Measurements from ENCODE around the gene ALDH1L1.

The ALDH1L1 gene

DNA sequence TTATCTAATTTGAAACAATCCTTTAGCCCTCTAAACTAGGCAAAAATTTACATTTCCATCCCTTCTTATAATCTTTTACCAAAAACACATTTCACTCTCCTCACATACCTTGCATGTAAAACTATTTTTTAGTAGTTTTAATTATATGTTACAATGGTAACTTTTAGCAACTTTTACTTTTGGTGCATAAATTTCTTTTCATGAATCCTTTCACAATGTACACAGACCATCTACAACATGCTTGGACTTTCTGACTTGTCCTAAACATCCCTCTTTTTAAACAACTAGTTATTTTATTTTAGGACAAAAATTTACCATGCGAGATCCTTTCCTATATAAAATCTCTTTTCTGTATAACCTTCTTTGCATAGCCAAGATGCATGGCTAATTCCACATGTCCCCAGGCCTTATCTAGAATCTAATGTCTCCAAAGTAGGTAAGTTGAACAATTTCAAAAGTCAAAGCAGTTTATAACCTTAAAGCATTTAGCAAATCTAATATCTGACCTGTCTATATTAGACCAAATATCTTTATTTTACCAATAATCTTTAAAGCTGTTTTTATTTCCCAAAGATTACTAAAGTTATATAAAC is 14.4 kb upstream of the ALDH1L1 start:
- no peak for DNase-seq (ENCODE audit: low spot score)

DNA sequence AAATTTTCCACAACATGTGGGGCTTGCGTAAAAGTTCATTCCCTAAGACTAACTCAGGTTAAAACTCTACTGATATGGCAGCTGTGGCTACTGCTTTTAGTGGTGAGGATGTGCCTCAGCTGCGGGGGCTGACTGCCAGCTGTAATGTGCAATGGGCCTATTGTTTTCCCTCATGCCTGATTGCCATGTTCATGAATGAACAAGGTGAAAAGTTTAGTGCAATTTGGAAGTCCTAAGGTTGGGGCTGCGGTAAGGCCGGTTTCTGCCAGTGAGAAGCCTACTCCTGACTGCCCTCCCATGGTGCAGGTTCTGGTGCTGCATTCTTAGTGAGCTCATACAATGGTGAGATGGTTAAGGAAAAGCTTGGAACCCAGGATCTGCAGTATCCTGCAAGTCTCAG is 10.9 kb upstream of the ALDH1L1 start:
- DNase-seq (ENCODE audit: low spot score), result no peak

DNA sequence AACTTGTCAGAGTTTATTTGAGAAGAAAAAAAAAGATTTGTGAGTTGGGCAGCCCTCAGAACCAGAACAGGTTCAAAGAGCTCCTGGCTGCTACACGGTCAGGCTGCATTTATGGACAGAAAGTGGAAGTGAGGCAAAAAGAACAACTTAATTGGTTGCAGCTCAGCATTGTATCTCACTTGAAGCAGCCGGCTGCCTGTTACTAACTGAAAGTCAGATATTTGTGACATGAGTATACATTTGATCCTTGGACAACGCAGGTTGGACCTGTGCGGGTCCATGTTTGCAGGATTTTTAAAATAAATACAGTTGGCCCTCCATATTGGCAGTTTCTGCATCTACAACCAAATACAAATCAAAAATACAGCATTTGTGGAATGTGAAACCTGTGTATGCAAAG is 7.5 kb upstream of the ALDH1L1 start:
- DNase-seq (ENCODE audit: low spot score), result no peak

DNA sequence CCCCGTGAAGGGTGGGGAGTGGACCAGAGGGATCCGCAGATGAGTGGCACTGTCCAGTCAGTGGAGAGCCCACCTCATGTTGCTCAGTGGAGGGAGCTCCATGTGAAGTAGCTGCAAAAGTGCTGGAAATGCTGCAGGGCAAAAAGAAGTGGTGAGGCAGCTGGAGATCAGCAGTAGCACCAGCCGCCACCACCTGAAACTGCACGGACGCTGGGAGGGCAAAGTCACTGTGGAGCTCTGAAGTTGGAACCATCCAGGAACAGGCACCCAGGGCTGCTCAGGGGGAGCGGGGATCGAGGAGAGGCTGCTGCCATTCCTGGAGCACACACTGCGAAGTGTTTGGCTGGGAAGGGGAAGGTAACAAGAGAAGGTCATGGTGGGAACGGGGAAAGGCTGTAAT is 6.4 kb upstream of the ALDH1L1 start:
- DNase-seq (ENCODE audit: low spot score), result no peak

DNA sequence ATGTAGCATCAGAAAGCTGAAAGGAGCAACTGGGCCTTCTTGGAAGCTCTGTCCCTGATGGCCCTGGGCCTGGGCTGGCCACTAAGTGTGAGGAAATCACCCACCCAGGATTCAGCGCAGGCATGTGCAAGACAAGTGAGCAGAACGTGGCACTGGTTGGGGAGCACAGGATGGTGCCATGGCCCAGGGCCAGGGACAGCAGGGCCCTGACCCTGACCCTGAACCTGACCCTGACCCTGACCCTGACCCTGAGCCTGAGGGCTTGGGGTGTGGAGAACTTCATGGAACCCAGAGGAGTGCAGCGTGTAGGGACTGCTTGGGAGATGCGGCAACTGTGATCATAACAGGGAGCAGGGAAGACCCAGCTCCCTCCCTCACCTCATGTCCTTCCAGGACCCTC is 5.9 kb upstream of the ALDH1L1 start:
- DNase-seq (ENCODE audit: low spot score), result no peak

DNA sequence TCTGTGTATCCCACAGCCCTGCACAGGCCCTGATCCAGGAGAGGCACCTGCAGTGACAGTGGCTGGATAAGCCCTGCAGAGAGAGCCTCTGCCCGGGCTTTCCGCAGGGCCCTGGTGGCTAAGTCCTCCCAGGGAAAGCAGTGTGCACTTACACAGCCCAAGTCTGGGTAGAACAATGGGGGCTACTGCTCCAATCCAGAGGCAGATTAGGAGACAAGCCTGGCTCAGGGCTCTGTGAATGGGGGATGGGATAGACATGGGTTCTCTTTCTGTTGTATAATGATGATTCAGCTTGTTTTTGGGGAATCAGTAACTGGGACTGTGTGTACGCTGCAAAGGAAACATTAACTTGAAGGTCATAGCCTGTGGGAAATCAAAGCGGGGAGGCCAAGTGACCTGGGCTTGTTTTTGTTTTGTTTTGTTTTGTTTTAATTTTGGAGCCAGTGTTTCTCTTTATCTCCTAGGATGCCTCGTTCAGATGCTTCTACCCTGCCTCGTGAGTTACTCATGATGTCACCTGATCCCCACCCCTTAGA is 4.1 kb upstream of the ALDH1L1 start:
- no peak for DNase-seq (ENCODE audit: low spot score)

DNA sequence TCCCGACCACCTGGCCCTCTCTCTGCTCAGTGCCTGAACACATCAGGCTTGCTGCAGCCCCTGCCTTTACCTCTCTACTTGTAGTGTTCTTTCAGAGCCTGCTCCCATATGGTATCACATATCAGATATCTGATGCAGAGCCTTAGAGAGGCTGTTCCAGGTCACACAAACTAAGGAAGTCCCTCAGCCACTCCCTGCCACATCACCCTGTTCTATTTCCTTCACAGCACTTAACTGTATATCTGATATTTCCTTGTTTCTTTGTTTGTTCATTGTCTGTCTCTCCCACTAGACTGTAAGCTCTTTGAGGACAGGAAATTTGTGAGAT is 976 bp upstream of the ALDH1L1 start:
- DNase-seq (ENCODE audit: low spot score), result no peak

DNA sequence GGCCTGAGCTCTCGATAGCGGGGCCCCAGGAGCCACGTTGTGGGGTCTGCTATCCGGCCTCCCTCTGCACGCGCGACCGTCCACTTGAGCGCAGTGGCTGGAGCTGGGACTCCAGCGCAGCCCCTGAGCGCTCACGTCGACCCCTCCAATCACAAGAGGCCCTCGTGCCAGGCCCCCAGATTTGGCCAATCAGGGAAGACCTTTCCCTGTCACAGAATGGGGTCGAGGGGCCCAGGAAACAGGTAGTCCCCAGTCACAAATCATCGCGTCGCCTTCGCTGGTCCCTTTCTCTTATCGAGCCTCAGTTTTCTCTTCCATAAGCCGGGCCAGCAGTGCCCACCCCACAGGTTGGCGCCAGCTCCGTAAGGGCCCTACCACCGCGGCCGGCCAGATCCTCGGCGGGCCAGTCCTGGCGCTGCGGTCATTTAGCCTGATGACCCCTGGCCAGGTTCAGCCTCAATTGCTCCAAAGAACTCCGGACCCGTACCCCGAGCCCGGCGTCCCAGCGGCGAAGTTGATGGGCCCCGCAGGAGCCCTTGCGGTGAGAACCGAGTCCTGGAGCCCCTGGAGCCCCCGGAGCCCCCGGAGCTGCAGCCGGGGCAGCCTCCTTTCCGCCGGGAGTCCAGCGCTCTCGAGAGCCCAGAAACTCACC is 435 bp downstream of the ALDH1L1 start:
- DNase-seq (ENCODE audit: low spot score), result no peak

DNA sequence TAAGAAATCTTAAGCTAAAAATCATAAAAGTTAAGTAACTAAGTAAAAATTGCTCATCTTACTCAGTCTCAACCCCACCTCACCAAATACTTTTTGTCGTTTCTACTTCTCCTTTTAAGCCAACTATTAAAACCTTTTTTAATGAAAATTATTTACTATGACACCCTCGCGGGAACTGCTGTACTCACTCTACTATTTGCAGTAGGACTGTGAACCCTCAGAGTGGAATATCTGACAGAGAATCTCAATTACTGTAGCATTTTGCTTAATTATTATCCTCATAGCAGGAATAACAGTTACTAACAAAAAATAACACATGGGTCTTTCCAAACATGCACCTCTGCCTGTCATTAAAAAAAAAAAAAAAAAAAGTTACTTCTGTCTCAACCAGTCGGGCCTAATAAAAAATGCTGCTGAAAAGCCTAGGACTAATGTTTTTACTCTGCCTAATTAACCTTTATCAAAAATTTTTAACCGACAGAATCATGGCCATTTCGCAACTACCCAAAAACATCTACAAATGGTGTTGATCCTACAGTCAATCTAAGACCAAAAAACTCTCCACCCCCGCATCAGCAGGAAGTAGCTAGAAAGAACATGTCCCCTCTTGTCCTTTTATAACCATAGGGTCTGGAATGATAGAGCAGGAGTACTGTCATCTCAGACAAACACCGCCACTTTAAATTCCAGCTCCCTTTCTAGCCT is 10.2 kb downstream of the ALDH1L1 start:
- DNase-seq (ENCODE audit: low spot score), result no peak

DNA sequence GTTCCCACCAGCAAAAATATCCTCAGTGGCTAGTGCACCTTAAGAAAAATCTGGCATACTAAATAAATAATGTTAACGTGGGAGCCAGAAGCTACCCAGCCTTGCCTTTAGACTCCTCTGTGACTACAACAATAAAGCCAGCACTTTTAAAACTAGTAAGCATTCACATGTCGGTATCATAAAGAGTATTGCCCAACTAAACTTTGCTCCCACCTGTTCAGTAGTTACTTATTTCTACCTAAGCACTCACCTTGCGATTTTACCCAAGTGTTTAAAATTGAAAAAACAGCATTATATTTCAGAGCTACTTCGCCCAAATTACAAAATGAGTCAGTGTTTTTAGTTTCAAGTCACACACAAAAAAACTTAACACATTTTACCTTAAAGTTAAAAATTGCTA is 12.8 kb downstream of the ALDH1L1 start:
- no peak for DNase-seq (ENCODE audit: low spot score)

DNA sequence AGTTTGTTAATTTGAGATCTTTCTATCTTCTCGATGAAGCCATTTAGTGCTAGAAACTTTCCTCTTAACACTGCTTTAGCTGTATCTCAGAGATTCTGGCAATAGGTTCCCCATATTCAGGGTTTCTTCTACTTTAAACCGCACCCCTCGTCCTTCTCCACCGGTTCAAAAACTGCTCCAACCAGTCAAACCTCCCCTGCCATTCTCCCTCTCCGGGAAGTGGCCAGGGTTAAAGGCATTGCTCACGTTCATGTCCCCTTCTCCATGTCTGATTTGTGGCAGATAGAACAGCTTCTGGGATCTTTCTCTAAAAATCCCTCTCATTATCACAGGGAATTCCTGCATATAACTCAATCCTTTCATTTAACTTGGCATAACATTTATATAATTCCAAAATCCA is 14.4 kb downstream of the ALDH1L1 start:
- no peak for DNase-seq (ENCODE audit: low spot score)

DNA sequence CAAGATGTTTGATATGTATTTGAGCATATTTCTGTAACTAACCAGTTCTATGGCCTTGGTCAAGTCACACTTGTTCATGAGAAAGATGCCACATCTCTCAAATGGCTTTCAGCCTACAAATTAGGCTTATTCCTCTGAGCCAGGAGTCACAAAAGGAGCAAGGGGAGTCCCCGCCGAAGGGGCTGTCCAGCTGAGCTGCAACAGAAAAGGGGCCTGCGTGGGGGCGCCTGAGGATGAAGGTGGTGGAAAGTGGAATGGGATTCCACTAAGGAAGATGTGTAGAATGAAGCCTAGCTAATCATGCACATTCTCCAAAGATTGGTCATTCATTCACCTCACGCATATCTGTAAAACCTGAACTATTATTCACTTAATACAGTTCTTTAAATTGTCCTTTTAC is 19.1 kb downstream of the ALDH1L1 start:
- no peak for DNase-seq (ENCODE audit: low spot score)

DNA sequence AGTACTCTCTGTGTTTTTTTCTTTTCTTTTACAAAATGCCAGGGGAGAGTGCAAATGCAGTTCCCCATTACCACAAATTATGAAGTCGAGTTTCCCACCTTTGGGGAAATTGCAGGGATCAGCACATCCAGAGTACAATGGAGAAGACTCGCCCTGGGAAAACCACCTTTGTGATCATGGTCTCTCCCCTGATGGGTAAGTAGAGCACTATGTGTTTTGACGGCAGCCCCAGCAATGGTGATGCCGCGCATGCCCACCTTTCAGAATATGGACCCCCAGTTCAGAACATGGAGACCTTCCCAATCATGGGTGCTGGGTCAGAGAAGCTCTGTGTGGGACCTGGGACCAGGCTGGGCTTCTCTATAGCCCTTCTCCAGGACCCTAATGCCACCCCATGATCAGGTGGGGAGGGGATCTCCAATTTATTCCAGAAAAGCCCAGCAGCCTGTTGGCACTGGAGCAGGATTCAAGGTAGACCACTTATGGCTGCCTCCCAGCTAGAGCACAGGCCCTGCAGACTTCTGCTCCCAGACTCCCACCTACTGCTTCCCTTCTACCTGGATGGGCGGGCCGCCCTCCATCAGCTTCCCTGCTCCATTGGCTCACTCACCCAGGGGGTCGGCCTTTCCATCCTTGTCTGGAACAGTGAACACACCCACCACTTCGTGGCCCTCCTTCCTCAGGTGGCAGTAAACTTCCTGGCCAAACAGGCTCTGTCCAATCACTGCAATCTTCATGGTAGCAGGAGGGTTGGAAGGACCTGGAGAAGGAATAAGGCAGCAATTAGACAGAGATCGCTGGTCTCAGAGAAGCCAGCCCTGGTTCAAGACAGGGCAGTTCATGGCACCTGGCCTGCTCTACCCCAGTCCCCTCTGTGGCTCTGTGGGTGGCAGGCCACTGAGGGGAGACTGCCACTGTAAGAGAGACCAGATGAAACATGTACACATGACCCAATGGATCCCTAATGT is 19.9 kb downstream of the ALDH1L1 start:
- no peak for DNase-seq (ENCODE audit: low spot score)

DNA sequence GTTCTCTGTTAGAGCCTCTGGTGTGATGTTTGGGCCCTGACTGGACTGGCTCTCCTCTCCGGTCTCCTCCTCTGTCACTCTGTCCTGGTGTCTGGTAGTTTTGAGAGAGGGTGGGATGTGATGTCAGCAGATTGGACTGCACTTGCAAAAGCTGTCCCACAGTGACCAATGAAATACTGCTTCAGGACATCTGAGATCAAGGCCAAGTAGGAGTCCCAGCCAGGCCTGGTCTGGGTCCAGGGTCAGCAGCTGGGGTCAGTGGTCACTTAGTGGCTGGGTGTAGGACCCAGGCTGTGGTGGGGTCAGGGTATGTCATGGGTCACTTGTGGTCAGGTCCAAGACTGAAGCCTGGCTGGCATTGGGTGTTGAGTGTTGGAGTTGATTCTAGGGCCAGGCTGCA is 20.9 kb downstream of the ALDH1L1 start:
- no peak for DNase-seq (ENCODE audit: low spot score)

DNA sequence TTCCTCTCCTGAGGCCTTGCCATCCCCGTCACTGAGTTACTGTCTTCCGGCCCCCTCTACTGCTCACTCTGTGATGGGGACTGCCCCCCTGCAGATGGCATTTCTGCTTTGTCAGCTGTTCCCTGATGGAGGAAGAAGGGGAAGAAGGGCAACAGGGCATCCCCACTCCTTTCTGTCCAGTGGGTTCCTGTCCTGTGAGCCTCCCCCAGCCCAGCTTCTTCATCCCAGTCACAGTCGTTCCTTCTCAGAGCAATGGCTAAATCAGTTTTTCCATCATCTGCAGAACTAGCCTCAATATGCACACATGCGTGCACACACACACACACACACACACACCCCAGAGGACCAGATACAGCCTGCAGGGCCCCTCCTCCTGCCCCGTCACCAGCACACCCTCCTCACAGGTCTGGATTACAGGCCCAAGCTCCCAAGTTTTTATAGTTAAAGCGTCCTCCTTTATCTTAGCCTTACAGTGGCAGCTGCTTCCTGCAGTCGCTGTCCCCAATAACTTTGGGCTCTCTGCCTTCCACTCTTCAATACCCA is 21.4 kb downstream of the ALDH1L1 start:
- DNase-seq (ENCODE audit: low spot score), result no peak

DNA sequence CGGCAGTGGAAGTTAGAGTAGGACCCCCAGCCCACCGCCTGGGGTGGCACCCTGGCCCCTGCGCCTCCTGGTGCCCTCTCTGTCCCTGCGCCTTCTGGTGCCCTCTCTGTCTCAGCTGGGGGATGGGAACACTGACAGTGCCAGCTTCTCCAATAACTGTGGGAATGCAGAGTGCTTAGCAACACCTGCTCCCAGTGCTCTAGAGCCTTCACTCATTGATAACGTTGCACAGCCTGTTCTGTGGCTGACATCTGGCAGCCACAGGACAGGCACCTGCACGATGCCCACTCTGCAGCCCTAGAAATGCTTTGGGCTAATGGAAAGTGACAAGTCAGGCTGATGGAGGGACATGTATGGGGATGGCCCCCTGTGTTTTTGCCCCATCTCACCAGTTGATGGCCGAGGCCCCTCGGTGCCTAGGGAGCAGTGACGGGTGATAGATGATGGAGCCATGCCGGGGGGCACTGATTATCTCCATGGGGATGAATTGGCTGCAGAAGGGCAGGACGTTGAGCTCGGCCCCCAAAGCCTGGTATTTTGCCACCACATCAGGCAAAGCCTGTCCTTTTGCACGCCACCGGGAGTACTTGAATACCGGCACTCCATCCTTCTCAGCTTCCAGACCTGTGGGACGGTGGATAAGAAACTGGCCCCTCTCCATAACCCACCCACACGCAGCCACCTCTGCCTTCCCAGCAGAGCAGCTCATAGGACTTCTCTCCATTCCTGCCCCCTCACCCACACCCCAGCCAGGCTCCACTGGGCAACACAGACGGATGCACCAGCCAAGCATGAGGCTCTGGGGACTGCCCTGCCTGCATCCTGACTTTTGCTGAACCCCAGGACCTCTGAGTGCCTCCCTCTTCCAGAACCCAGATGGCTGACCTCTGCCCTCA is 22.1 kb downstream of the ALDH1L1 start:
- DNase-seq (ENCODE audit: low spot score), result no peak

DNA sequence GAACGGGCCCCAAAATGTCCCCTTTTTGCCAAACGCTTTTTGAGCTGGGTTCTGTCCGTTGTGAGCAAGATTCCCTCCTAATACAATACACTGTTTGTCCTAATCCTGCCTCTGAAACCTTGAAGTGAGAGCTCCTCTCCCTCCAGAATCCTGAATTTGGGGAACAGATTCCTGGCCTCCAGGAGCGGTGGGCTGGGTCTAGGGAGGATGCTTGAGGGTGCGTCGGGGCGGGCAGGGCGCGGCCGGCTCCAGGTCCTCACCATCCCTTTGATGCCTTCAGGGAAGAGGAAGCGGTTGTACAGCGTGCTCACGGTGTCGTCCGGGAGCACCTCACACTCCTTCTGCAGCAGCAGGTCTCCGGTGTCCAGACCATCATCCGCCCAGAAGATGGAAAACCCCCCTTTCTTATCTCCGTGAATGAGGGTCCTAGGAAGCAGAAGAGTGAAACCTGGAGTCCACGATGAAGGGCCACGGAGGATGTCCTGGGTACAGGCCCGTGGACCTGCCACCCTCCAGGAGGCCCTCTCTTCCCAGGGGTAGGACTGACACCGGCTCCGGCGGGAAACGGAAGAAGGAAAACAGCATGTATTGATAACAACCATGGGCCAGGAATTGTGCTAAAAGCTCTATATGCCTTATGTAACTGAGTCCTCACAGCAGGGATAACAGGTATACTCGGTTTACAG is 23.2 kb downstream of the ALDH1L1 start:
- DNase-seq (ENCODE audit: low spot score), result peak; percentile 1

DNA sequence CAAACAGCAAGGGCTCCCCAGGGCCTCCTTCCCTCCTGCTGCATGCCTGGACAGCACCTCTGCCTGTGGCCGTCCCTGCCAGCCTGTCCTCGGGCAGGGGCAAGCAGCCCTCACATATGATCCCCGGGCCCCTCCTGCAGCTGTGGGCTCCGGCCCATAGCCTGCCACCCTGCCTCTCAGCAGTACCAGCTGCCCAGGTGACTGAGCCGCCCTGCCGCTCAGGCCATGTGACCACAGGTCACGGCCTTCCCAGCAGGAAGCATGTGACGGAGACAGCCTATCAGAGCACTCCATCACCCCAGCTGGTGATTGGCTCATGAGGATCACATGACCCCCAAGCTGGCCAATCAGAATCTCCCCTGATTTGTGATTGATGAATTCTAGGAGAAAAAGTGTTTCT is 23.9 kb downstream of the ALDH1L1 start:
- peak; percentile 47 for DNase-seq (ENCODE audit: low spot score)

DNA sequence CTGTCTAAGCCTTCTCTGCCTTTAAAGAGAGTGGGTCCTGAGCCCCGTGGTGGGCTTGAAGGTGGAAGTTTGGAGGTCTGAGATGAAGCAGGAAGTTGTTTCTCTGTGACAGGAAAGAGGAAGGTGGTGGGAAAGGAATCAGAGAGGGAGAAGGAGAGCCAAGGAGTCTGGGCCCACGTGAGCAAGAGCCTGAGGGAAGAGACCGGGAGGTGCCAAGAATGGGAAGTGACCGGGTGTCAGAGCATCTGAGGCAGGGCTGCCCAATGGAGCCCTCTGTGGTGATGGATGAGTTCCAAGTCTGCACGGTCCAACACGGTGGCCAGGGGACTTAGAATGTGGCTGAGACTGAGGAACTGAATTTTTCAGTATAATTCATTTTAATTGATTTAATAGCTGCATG is 24.6 kb downstream of the ALDH1L1 start:
- DNase-seq (ENCODE audit: low spot score), result peak; percentile 1

DNA sequence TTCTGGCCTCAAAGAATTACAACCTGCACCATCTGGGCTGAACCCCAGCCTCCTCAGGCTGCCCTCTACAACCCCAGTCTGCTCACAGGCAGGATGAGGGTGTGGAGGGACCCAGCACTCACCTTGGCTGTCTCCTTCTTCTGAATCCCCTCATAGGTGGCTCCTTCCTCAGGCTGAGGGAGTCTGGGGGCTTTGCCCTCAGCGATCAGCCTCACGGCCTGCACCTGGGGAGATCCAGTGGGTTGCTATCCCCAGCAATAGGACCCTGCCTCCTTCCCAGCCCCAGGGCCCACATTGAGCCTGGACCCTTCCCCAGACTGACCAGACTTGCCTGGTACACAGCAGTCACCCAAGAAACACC is 25.1 kb downstream of the ALDH1L1 start:
- DNase-seq (ENCODE audit: low spot score), result peak; percentile 3

Data from AG08396 (cell line).